DOHH2 (cell line): Measurements from ENCODE around the gene COL8A2.
A peak's percentile ranks its signal among the peaks of the same experiment; 100 is the strongest.

ENCODE experiments used
- H3F3A ChIP-seq: fragments of 200-600 bp; sonication (generic), shearing (Covaris generic); 2 replicates; pipeline ENCODE4 v1.6.0; 2016; ENCODE audit warnings: antibody characterized with exemption, mild to moderate bottlenecking; ENCODE audit not compliant: control insufficient read depth, insufficient read depth
- H3K27ac ChIP-seq: fragments of 200-600 bp; sonication (generic); 2 replicates; pipeline ENCODE4 v1.5.1; 2014; ENCODE audit warnings: low read depth, mild to moderate bottlenecking, low read length, moderate library complexity
- H3K27me3 ChIP-seq: fragments of 200-600 bp; sonication (generic); 2 replicates; pipeline ENCODE4 v1.6.1; 2014; ENCODE audit warnings: mild to moderate bottlenecking, low read length, mixed read lengths; ENCODE audit not compliant: control insufficient read depth
- H3K36me3 ChIP-seq: fragments of 200-600 bp; sonication (generic); 2 replicates; pipeline ENCODE4 v1.6.1; 2014; ENCODE audit warnings: mild to moderate bottlenecking, low read length, moderate library complexity, mixed read lengths; ENCODE audit not compliant: control insufficient read depth
- H3K4me1 ChIP-seq: fragments of 200-600 bp; sonication (generic); 2 replicates; pipeline ENCODE4 v1.6.1; 2014; ENCODE audit warnings: mild to moderate bottlenecking, low read length, mixed read lengths; ENCODE audit not compliant: control insufficient read depth
- H3K4me2 ChIP-seq: fragments of 200-600 bp; sonication (generic); 2 replicates; pipeline ENCODE4 v1.6.0; 2014; ENCODE audit warnings: mild to moderate bottlenecking, low read length, moderate library complexity
- H3K4me3 ChIP-seq: fragments of 200-600 bp; sonication (generic); 2 replicates; pipeline ENCODE4 v1.5.1; 2014; ENCODE audit warnings: mild to moderate bottlenecking, low read length, mixed read lengths
- H3K79me2 ChIP-seq: fragments of 200-600 bp; sonication (generic); 2 replicates; pipeline ENCODE4 v1.6.1; 2014; ENCODE audit warnings: mild to moderate bottlenecking, low read length, mixed read lengths; ENCODE audit not compliant: control insufficient read depth
- H3K9me2 ChIP-seq: fragments of 200-600 bp; sonication (generic); replicated peaks from 2 replicates; pipeline ENCODE4 v1.6.1; 2014; ENCODE audit warnings: mild to moderate bottlenecking, low read length, mixed read lengths; ENCODE audit not compliant: control insufficient read depth
- H3K9me3 ChIP-seq: fragments of 200-600 bp; sonication (generic); 2 replicates; pipeline ENCODE4 v1.6.1; 2014; ENCODE audit warnings: antibody characterized with exemption, low read length, mixed read lengths; ENCODE audit not compliant: control insufficient read depth, insufficient read depth
- H4K20me1 ChIP-seq: fragments of 200-600 bp; sonication (generic); 2 replicates; pipeline ENCODE4 v1.6.0; 2014; ENCODE audit warnings: low read depth, mild to moderate bottlenecking, antibody characterized with exemption, low read length, moderate library complexity; ENCODE audit not compliant: control insufficient read depth, insufficient read depth
- CTCF ChIP-seq: fragments of 200-600 bp; sonication (generic); IDR thresholded peaks from one replicate; pipeline ENCODE4 v1.5.1; 2014; ENCODE audit warnings: antibody characterized with exemption, mild to moderate bottlenecking, low read depth, low read length; ENCODE audit not compliant: poor library complexity, severe bottlenecking
- EZH2phosphoT487 ChIP-seq: fragments of 200-600 bp; sonication (generic); IDR thresholded peaks from 2 replicates; pipeline ENCODE4 v1.6.1; 2017; ENCODE audit warnings: borderline replicate concordance, mild to moderate bottlenecking, antibody characterized with exemption, low read length, moderate library complexity, mixed read lengths

The COL8A2 gene

GRCh38 chr1:36100376-36100775 lies 24.6 kb downstream of the COL8A2 start:
- Histone ChIP-seq H3K79me2 (no peaks in the 10 kb centered on the region), H3K27ac (no peak overlapping the region), H3K4me3 (no peak overlapping the region), H3K4me2 (no peak overlapping the region), H3K36me3 (peaks cover 10% of the 10 kb centered on the region), H3K4me1 (peaks cover 4% of the 10 kb centered on the region), H3K9me2 (no peaks in the 10 kb centered on the region), H3F3A (peaks cover 8% of the 10 kb centered on the region), H3K9me3 (no peaks in the 10 kb centered on the region), H3K27me3 (no peaks in the 10 kb centered on the region), H4K20me1 (no peaks in the 10 kb centered on the region)
- no peak for TF ChIP-seq EZH2phosphoT487
- no peak for TF ChIP-seq CTCF

- H3K9me2 ChIP-seq, result no peaks in the 10 kb centered on the region
- H3K4me1 ChIP-seq, result peaks cover 4% of the 10 kb centered on the region
- no peak overlapping the region for H3K27ac ChIP-seq
- H3K36me3 ChIP-seq, result peaks cover 16% of the 10 kb centered on the region
- TF ChIP-seq CTCF (peak; percentile 89), EZH2phosphoT487 (no peak)
- H3F3A ChIP-seq, result peaks cover 11% of the 10 kb centered on the region
- no peak overlapping the region for H3K4me3 ChIP-seq
- no peaks in the 10 kb centered on the region for H3K9me3 ChIP-seq
- no peaks in the 10 kb centered on the region for H4K20me1 ChIP-seq
- H3K27me3 ChIP-seq, result no peaks in the 10 kb centered on the region
- H3K79me2 ChIP-seq, result no peaks in the 10 kb centered on the region
- H3K4me2 ChIP-seq, result peak overlapping the region; percentile 42
Observed at GRCh38 chr1:36099681-36100341, 25.2 kb downstream of the COL8A2 start.

- TF ChIP-seq EZH2phosphoT487 (no peak), CTCF (no peak)
- Histone ChIP-seq H3K27ac (no peak overlapping the region), H4K20me1 (no peaks in the 10 kb centered on the region), H3F3A (peaks cover 11% of the 10 kb centered on the region), H3K9me2 (no peaks in the 10 kb centered on the region), H3K4me2 (no peak overlapping the region), H3K4me3 (no peak overlapping the region), H3K79me2 (no peaks in the 10 kb centered on the region), H3K4me1 (peaks cover 4% of the 10 kb centered on the region), H3K36me3 (peaks cover 26% of the 10 kb centered on the region), H3K27me3 (no peaks in the 10 kb centered on the region), H3K9me3 (no peaks in the 10 kb centered on the region)
Observed at GRCh38 chr1:36098650-36099365, 26.2 kb downstream of the COL8A2 start.
